SK-N-SH treated with all-trans-retinoic acid at 6 μM for 48 hours (cell line): ENCODE data around the gene HIVEP3.

Experiments used
- ATAC-seq: fragments of 200-7000 bp; cut with Tn5 transposase; 3 replicates; pipeline ENCODE4 v1.9.1; 2020; ENCODE audit warnings: mild to moderate bottlenecking, moderate library complexity
- ARNTL ChIP-seq: fragments of 450-650 bp; formaldehyde crosslinking; IDR thresholded peaks from 2 replicates; pipeline ENCODE4 v1.5.0; 2020; ENCODE audit warnings: low read depth, mild to moderate bottlenecking, moderate library complexity, borderline replicate concordance
- CREB5 ChIP-seq: fragments of 250-450 bp; sonication (Bioruptor Pico); IDR thresholded peaks from 2 replicates; pipeline ENCODE4 v1.5.1; 2020; ENCODE audit warnings: low read depth, mild to moderate bottlenecking, moderate library complexity
- CSDC2 ChIP-seq: fragments of 250-450 bp; sonication (Bioruptor Pico); IDR thresholded peaks from 2 replicates; pipeline ENCODE4 v1.5.0; 2020; ENCODE audit warnings: mild to moderate bottlenecking, moderate library complexity
- CSRNP3 ChIP-seq: fragments of 250-450 bp; sonication (Bioruptor Pico); IDR thresholded peaks from 2 replicates; pipeline ENCODE4 v1.5.1; 2021; ENCODE audit warnings: mild to moderate bottlenecking, moderate library complexity
- ESRRG ChIP-seq: fragments of 250-450 bp; sonication (Bioruptor Pico); IDR thresholded peaks from 2 replicates; pipeline ENCODE4 v1.6.1; 2021; ENCODE audit warnings: mild to moderate bottlenecking
- GLIS3 ChIP-seq: fragments of 250-450 bp; sonication (Bioruptor Pico); IDR thresholded peaks from 2 replicates; pipeline ENCODE4 v1.5.0; 2020; ENCODE audit warnings: mild to moderate bottlenecking, moderate library complexity
- ISL1 ChIP-seq: fragments of 250-450 bp; sonication (Bioruptor Pico); IDR thresholded peaks from 2 replicates; pipeline ENCODE4 v2.1.2; 2022; ENCODE audit warnings: mild to moderate bottlenecking, moderate library complexity
- OSR1 ChIP-seq: fragments of 250-450 bp; sonication (Bioruptor Pico); IDR thresholded peaks from 2 replicates; pipeline ENCODE4 v1.8.0; 2022; ENCODE audit warnings: moderate library complexity, mild to moderate bottlenecking, inconsistent platforms
- PATZ1 ChIP-seq: fragments of 250-450 bp; sonication (Bioruptor Pico); IDR thresholded peaks from 2 replicates; pipeline ENCODE4 v1.8.0; 2020; ENCODE audit warnings: mild to moderate bottlenecking, moderate library complexity, borderline replicate concordance
- SNAI2 ChIP-seq: fragments of 250-450 bp; sonication (Bioruptor Pico); IDR thresholded peaks from 2 replicates; pipeline ENCODE4 v1.5.0; 2020; ENCODE audit warnings: mild to moderate bottlenecking, moderate library complexity
- TOX ChIP-seq: fragments of 250-450 bp; sonication (Bioruptor Pico); IDR thresholded peaks from 2 replicates; pipeline ENCODE4 v1.8.0; 2021; ENCODE audit warnings: mild to moderate bottlenecking, moderate library complexity, borderline replicate concordance
- TSHZ2 ChIP-seq: fragments of 250-450 bp; sonication (Bioruptor Pico); IDR thresholded peaks from 2 replicates; pipeline ENCODE4 v1.5.0; 2020; ENCODE audit warnings: mild to moderate bottlenecking, moderate library complexity
- ZFP3 ChIP-seq: fragments of 250-450 bp; sonication (Bioruptor Pico); IDR thresholded peaks from 2 replicates; pipeline ENCODE4 v1.5.0; 2020; ENCODE audit warnings: mild to moderate bottlenecking, moderate library complexity
- ZNF70 ChIP-seq: fragments of 450-650 bp; formaldehyde crosslinking; IDR thresholded peaks from 2 replicates; pipeline ENCODE4 v1.5.0; 2020; ENCODE audit warnings: mild to moderate bottlenecking, moderate library complexity
- ZNF8 ChIP-seq: fragments of 450-650 bp; formaldehyde crosslinking; IDR thresholded peaks from 2 replicates; pipeline ENCODE4 v1.5.0; 2020; ENCODE audit warnings: mild to moderate bottlenecking, moderate library complexity

Gene HIVEP3

GRCh38 chr1:41476807-41477361 is 441.8 kb downstream of the HIVEP3 start:
- no peak for TF ChIP-seq ESRRG (CRISPR knock-in tag)
- ATAC-seq = no peak; the same call in 2 of the 3 replicates

GRCh38 chr1:41475859-41476567 is 442.7 kb downstream of the HIVEP3 start:
- TF ChIP-seq SNAI2 (CRISPR knock-in tag) = no peak
- no peak for TF ChIP-seq ZNF70 (CRISPR knock-in tag)
- TF ChIP-seq ISL1 = 0 out of 2 replicates have a peak, but pooled peaks have one; percentile 6
- ATAC-seq = peak; percentile 42

GRCh38 chr1:41475346-41475745 is 443.4 kb downstream of the HIVEP3 start:
- ATAC-seq = no peak
- TF ChIP-seq PATZ1 = no peak
- no peak for TF ChIP-seq OSR1 (CRISPR knock-in tag)
- TF ChIP-seq ESRRG (CRISPR knock-in tag) = no peak
- no peak for TF ChIP-seq TOX (CRISPR knock-in tag)
- TF ChIP-seq CSRNP3 = no peak
- TF ChIP-seq CREB5 (CRISPR knock-in tag) = no peak
- TF ChIP-seq GLIS3 (CRISPR knock-in tag) = no peak
- TF ChIP-seq ZNF8 (CRISPR knock-in tag) = no peak
- TF ChIP-seq SNAI2 (CRISPR knock-in tag) = no peak
- TF ChIP-seq ZNF70 (CRISPR knock-in tag) = no peak
- no peak for TF ChIP-seq ARNTL
- TF ChIP-seq ISL1 = no peak
- TF ChIP-seq, all 23 proteins: peak for 0

- TF ChIP-seq ZFP3 (CRISPR knock-in tag) = 0 out of 2 replicates have a peak, but pooled peaks have one; percentile 57
- peak; percentile 73; the same call in 1 of the 2 replicates for TF ChIP-seq PATZ1
- TF ChIP-seq ISL1 = peak; percentile 40; the same call in 1 of the 2 replicates
- TF ChIP-seq TSHZ2 (CRISPR knock-in tag) = 0 out of 2 replicates have a peak, but pooled peaks have one; percentile 28
- 0 out of 2 replicates have a peak, but pooled peaks have one; percentile 53 for TF ChIP-seq CSDC2
- no peak for TF ChIP-seq ZNF8 (CRISPR knock-in tag)
- TF ChIP-seq, all 23 proteins: peak for 5
- peak; percentile 78 for ATAC-seq
These were observed 444.0 kb downstream of the HIVEP3 start for GRCh38 chr1:41474490-41475271.
